ENCODE data around the gene TEX264.
"Not testable (repeated sequence)": the region's sequence is repeated elsewhere in the genome, so short reads cannot be mapped to it uniquely, and the experiment has no call there.

The TEX264 gene

DNA sequence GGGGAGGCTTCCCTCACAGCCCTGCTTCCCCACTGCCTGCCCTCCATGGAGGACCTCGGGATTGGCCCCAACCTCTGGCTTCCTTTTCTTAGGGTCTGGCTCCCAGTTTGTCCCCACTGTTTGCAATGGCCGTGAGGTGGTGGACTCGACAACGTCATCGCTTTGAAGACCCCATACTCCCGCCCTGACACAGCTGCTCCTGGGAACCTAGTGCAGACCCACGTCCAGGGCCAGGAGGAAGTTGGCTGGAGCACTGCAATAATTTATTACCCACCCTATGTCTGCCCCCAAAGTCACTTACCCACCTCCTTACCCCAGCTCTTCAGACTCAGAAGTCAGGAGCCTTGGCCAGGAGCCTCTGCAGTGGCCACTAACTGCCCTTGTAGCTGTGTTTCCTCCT lies 46.9 kb downstream of the TEX264 start:
- no peak for DNase-seq

DNA sequence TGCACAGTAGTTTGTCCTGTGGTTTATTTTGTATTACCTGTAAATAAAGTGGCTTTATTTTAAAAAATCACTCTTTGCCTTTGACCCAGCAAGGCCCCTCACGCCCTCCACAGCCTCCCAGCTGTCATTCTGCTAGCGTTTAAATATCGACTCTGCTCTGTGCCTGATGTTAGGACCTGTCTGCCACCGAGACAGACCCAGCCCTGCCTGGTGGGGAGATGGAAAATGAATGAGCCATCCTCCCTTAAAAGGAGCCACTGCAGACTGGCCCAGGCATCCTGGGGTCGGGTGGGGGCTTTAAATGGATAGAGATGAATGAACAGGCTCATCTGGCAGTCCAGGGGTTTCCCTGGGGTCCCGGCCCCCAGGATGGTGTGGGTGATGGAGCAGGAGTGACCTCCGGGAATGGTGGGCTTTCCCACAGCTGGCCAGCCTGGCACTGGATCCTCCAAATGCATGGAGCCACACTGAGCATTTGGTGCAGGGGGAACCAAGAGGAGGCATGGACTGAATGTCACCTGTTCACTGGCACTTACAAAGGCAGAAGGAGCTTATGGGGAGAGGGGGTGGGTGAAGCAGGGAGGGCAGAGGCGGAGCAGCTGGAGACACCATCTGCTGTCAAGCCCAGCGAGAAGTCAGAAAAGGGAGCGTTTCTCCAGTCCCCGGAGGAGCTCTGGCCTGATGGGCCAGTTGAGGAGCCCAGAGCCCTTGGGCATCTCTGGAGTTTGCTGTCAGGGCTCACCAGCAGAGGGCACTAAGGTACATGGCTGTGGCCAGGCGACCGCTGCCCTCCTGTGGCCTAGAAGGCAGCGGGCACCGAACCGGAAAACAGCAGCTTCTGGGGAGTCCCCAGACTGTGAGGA lies 47.7 kb downstream of the TEX264 start:
- DNase-seq: no peak

DNA sequence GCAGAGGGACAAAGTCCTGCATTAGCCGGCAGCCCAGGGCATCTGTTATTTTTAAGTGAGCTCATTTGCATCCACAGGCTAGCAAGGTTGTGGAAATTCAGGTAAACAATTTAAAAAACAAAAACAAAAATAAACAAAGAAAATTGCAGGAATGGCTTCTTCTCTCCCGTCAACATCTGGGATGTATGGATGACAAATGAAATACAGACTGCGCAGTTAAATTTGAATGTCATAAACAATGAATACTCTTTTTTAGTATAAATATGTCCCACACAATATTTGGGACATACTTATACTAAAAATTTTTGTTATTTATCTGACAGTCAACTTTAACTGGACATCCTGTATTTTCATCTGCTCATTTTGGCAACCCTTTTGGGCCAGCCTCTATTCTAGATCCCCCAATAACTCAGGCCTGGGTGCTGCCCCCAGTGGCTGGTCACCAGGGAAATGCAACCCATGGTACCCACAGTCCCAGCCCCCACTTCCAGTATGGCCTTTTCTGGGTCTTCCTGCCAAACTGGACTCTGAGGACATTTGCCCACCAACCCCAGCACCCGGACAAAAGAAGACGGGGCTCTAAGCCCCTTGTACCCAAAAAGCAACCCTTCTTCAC lies 48.5 kb downstream of the TEX264 start:
- DNase-seq: no peak

DNA sequence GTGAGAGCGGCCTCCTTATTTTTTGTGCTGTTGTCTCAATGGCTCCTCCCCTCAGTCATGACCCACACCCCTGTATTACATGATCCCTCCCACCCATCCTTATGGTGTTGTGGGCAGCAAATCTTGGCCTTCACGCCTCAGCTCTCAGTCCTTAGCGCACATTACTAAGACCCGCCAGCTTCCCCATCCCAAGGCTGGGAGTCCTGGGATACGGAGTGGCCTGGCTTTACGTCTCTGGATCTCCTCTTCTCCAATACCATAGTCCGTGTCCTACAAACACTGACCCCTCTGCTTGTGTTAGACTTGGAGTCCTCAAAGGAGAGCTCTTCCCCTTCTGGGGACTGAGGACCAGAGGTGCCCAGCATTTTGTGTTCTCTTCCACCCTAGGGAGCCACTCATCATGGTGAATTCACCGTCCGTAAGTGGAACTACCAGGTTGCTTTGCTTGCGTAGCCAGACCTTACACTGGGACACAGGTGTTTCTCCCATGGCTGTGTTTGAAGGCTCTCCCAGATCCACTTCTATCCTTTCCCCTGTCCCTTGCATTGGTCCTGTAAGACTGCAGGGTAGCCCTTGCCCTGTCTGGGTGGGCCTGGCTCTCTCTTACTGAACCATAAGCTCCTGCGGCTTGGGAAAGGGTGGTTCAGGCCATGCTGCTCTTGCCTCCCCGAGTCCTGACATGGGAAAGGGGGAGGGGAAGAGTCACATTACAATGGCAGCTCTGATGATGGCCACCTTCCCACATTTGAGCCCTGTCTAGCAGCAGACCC lies 49.4 kb downstream of the TEX264 start:
- DNase-seq: no peak

DNA sequence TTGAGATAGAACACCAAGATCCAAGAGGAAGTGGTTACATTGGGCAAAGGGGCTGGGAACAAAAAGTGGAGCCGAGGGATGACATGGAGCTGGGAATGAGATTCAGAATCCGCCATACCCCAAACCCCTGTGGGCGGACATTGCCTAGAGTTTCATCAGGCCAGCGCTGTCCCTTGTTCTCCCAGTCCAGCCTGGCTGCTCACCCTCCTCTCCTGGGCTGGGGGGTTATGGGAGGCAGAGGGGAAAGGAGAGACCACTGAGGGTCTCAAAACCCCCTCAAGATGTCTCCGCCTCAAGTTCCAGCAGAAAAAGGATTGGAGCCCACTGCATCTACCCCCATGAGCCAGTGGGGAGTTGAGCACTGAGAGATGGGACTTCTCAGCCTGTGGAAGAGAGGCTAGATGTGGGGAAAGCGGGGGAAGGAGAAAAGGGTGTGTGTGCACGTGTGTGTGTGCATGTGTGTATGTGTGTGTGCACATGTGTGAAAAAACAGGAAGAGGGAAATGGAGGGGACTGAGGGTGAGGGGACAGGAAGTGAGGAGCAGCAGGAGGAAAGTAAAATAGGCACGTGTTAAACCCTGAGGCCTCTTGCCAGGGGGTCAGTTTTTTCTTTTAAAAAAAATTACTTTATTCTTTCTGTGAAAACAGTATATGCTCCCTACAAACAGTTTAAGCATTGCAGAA lies 50.2 kb downstream of the TEX264 start:
- DNase-seq: no peak

DNA sequence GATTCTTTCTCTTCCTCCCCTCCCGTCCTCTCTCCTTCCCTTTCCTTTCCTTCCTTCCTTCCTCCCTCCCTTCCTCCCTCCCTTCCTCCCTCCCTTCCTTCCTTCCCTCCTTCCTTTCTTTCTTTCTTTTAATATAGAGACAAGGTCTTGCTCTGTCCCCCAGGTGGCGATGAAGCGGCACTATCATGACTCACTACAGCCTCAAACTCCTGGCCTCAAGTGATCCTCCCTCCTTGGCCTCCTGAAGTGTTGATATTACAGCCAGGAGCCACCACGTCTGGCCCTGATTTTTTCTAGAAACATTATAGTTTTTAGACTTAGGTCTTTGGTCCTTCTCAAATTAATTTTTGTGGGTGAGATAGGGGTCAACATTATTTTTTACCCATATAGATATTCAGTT lies 51.3 kb downstream of the TEX264 start:
- DNase-seq: no peak

DNA sequence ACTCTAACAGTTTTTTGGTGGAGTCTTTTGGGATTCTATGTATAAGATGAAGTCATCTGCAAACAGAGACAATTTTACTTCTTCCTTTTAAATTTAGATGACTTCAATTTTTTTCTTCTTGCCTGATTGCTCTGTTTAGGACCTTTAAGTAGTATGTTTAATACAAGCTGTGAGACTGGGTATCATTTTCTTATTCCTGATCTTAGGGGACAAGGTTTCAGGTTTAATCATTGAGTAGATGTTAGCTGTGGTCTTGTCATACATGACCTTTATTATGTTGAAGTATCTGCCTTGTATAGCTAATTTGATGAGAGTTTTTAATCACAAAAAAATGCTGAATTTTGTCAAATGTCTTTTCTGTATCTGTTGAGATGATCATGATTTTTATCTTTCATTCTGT lies 56.4 kb downstream of the TEX264 start:
- no peak for DNase-seq

DNA sequence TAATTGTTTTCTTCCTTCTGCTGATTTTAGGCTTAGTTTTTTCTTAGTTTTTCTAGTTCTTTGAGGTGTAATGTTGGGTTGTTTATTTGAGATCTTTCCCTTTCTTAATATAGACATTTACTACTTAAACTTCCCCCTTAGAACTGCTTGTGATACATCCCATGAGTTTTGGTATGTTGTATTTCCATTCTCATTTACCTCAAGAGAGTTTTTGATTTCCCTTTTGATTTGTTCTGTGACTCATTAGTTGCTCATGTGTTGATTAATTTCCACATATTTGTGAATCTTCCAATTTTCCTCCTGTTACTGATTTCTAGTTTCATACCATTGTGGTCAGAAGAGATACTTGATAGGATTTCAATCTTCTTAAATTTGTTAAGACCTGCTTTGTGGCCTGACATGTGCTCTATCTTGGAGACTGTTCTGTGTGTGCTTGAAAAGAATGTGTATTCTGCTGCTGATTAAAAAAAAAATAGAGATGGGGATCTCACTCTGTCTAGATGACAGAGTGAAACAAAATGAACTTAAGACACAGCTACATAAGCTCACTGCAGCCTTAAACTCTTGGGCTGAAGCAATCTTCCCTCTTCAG lies 58.1 kb downstream of the TEX264 start:
- DNase-seq: no peak

DNA sequence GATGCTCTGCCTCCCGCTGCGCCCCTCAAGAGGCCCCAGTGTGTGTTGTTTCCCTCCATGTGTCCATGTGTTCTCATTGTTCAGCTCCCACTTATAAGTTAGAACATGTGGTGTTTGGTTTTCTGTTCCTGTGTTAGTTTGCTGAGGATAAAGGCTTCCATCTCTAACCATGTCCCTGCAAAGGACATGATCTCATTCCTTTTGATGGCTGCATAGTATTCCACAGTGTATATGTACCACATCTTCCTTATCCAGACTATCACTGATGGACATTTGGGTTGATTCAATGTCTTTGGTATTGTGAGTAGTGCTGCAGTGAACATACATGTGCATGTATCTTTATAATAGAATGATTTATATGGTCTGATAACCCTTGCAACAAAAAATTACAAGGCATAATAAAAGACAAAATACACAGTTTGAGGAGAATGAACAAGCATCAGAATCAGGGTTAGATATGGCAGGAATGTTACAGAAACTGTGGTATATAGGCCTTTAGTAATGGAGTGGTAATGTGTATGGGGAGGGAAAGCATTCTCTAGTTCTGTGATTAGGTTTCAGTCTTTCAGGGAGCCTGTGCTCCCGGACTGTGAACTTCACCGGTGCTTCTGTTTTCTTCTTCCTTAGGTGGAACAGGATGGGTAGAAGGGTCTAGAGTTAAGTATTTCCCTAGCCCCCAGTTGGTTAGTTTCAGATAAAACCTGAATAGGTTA lies 63.0 kb downstream of the TEX264 start:
- DNase-seq: no peak

DNA sequence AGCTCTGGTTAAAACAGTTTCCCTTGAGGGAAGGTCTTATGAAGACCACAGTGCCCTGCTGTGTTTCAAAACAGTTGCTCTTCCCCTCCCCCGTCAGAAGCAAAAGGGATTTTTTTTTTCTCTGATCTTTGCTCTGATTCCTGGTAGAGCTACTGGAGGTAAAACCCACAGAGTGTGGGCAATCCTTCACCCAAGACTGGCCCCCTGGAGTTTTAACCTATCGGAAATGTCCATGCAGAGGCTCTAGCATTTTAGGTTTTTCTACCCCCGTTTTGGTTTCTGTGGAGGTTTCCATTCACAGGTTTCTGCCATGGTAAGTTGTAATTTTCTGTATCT lies 63.5 kb downstream of the TEX264 start:
- DNase-seq: no peak

DNA sequence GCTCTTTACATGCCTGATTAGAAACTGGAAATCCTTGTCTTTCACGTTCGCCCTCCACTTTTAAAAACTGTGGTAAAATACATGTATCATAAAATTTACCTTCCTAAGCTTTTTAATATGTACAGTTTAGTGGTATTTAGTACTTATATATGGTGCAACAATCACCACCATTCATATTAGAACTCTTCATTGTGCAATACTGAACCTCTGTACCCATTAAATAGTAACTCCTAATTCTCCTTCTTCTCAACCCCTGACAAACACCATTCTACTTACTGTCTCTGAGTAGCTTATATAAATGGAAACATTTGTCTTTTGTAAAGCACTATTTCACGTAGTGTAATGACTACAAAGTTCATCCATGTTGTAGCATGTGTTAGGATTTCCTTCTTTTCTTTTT lies 64.0 kb downstream of the TEX264 start:
- DNase-seq: no peak

DNA sequence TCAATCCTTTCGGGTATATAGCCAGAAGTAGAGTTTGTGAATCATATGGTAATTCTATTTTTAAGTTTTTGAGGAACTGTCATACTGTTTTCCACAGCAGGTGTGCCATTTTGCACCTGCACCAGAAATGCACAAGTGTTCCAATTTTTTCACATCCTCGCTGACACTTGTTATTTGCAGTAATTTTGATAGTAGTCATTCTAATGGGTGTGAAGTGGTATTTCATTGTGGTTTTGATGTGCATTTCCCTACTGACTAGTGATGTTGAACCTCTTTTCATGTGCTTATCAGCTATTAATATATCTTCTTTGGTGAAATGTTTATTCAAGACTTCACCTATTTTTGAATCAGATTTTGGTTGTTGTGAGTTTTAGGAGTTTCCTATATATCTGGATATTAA lies 64.9 kb downstream of the TEX264 start:
- DNase-seq: no peak

DNA sequence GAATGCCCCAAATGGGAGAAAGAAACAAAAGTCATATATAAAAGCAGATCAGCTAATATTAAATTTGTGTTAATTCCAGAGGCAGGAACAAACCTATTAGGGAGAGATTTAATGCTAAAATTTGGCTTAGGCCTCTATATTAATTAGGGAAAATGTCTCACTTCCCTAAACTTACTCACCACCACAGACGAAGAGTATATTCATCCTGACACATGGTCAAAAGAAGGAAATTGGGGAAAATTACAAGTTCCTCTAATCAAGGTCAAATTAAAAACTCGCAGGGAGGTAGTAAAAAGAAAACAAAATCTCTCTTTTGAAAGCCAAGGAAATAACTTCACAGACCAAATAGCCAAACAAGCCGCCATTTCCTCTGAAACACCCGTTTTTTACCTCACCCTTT lies 68.1 kb downstream of the TEX264 start:
- DNase-seq: no peak

DNA sequence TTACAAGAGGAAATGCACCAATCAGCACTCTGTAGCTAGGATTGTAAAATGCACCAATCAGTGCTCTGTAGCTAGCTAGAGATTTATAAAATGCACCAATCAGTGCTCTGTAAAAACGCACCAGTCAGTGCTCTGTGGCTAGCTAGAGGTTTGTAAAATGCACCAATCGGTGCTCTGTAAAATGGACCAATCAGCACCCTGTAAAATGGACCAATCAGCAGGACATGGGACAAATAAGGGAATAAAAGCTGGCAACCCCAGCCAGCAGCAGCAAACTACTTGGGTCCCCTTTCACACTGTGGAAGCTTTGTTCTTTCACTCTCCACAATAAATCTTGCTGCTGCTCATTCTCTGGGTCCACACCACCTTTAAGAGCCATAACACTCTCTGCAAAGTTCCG lies 71.3 kb downstream of the TEX264 start:
- DNase-seq: not testable (repeated sequence)

DNA sequence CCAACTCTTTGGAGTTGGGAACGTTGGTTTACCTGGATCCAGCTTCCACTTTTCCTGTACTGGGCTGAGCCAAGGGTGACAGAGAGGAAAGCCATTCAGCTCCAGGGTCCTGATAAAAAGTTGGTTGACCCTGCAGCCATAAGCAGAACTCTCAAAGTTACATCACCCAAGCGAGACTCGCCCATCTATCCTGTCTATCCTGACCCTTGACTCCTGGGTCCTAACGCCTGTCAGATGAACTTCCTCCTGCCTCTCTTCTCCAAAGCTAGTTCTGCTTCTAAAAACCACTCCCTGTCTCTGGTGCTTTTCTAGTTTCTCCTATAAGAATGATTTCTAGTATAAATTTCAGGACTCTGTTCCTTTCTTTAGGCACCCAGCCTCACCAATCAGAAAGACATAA lies 71.9 kb downstream of the TEX264 start:
- DNase-seq: not testable (repeated sequence)

DNA sequence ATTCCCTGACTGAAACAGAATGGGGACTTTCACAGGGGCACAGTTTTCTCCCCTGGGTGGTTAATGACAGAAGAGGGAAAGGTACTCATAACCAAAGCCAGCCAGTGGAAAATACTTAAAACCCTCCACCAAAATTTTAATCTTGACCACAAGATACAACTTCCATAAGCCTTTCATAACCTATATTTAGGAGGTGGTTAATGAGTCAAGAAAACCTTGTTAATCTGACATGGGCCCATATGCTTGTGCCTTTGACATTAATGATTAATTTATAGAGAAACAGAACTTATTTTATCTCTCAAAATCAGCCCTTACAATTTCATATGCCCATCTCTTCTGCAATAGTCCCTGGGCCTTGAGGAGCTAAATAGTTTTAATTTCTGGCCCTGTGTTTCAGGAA lies 76.8 kb downstream of the TEX264 start:
- DNase-seq: no peak

DNA sequence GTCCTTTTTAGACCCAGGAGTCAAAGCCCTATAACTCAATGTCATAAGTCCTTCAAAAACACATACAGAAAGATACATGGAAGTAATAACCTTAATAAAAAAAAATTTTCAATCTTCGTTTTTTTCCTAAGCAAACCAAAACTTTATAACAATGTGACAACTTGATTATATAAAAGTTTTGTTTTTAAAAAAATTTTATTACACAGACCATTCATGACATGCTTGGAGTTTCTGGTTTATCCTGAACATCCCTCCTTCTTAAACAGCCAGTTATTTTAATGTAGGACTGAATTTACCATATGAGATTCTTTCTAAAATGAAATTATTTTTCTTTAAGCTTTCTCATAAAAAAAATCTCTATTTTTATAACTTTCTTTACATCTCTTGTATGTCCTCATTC lies 77.3 kb downstream of the TEX264 start:
- DNase-seq: no peak

DNA sequence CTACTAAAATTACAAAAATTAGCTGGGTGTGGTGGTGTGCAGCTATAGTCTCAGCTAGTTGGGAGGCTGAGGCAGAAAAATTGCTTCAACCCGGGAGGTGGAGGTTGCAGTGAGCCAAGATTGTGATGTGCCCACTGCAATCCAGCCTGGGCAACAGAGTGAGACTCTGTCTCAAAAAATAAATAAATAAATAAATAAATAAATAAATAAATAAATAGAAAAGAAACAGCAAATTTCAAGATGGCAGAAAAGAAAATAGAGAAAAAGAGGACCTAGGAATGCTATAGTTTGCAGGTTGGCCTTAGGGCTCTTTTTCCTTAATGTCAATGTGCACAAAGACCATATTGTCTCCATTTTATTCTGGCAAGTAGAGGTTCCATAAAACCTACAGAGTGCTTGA lies 79.8 kb downstream of the TEX264 start:
- no peak for DNase-seq

DNA sequence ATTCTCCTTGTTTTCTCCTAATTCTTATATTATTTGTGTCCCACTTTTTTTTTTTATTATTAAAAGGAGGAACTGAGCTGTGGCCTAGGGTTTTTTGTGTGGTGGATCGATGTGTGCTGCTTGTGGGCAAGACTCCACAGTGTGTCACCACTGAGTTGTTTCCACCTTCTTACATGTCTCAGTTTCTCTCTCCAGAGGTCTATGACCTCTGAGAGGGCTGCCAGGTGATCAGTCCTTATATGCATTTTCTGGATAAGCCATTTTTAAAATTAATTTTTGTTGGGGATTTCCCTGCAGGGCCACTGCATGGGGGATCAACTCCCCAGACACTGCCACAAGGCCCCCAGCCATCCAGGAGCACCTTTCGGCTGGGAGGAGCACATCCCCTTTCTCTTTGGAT lies 80.2 kb downstream of the TEX264 start:
- no peak for DNase-seq
